C4-2B (cell line): ENCODE measurements around the gene ADCY1.

Source experiments
- ZFX ChIP-seq: fragments of 450-650 bp; IDR thresholded peaks from 2 replicates; pipeline ENCODE4 v1.6.1; 2017
- TF ChIP-seq, protein P1 (sequence below): fragments of 450-650 bp; conservative IDR thresholded peaks from 2 replicates; pipeline ENCODE4 v1.5.1; 2017; ENCODE audit warnings: mild to moderate bottlenecking

DNA sequence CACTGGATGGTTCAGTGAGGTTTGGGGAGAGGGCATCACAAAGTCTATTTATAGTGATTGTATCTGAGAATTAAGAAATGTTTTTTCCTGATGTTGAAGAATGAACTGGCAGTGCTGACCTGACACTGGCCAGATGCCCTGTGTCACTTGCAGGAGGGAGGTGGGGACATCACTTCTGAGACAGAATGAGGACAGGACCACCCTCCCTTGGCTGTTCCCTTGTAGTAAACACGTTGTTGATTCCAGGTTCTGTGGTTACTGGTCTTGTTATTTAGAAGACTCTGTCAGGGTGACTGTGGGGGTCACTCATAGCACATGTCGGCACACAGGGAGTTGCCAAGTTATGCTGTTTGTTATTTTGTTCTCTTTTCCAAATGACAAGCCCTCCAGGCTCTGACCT lies 126.4 kb downstream of the ADCY1 start:
- TF ChIP-seq, protein P1, sequence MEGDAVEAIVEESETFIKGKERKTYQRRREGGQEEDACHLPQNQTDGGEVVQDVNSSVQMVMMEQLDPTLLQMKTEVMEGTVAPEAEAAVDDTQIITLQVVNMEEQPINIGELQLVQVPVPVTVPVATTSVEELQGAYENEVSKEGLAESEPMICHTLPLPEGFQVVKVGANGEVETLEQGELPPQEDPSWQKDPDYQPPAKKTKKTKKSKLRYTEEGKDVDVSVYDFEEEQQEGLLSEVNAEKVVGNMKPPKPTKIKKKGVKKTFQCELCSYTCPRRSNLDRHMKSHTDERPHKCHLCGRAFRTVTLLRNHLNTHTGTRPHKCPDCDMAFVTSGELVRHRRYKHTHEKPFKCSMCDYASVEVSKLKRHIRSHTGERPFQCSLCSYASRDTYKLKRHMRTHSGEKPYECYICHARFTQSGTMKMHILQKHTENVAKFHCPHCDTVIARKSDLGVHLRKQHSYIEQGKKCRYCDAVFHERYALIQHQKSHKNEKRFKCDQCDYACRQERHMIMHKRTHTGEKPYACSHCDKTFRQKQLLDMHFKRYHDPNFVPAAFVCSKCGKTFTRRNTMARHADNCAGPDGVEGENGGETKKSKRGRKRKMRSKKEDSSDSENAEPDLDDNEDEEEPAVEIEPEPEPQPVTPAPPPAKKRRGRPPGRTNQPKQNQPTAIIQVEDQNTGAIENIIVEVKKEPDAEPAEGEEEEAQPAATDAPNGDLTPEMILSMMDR = no peak
- TF ChIP-seq ZFX = no peak
